Activated CD4-positive, alpha-beta T cell treated with anti-CD3 and anti-CD28 coated beads for 4 hours (primary cell): ENCODE results near the gene CD58.
A peak's percentile ranks its signal among the peaks of the same experiment; 100 is the strongest.
"Not testable (repeated sequence)": the region's sequence is repeated elsewhere in the genome, so short reads cannot be mapped to it uniquely, and the experiment has no call there.

Experiments
- DNase-seq, 2 donors: peaks; one replicate each; pipeline ENCODE4 v3.0.0-alpha.2; 2020

CD58 gene

GRCh38 chr1:116570358-116571214 is at the start of gene CD58:
Gene CD58, minus strand, starts transcription at chr1:116571026. Its CDS starts 54 bp downstream, at chr1:116570972.
- peak; percentile 78 to 81 for DNase-seq

DNA sequence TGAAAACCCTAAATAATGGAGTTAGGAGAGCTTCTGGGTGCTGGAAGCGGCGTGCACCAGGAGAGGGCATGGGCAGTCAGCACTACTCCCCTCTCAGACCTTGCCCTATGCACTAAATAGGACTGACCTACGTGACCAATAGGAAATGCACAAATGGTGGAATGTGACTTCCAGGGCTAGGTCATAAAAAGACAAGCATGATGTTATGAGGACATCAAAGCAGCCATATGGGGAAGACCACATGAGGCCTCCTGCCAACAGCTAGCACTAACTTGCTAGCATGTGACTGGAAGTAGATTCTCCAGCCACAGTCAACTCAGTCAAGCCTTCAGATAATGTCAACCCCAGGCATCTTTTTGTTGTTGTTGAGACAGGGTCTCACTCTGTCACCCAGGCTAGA is 49.6 kb upstream of the CD58 start:
- DNase-seq, result not testable (repeated sequence)

GRCh38 chr1:116619106-116619505 is 48.3 kb upstream of the CD58 start:
- not testable (repeated sequence) for DNase-seq

- not testable (repeated sequence) for DNase-seq
These were observed 47.0 kb upstream of the CD58 start for GRCh38 chr1:116617808-116618207.

DNA sequence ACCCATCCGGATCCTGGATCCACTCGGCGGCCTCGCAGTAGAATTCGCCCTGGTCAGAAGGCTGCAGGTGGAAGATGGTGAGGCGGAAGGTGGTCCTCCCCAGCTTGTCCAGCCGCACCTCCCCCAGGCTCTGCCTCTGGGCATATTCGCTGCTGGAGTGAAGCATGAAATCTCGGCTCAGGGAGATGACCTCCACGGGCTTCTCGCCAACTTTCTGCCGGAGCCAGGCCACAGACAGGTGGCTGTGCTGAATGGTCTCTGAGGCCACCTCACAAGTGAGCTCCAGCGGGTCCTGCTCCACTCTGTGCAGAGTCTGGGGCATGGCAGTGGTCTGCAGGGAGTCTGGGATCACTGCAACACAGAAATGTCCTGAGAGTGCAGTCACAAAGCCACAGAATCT is 43.0 kb upstream of the CD58 start:
- not testable (repeated sequence) for DNase-seq

DNA sequence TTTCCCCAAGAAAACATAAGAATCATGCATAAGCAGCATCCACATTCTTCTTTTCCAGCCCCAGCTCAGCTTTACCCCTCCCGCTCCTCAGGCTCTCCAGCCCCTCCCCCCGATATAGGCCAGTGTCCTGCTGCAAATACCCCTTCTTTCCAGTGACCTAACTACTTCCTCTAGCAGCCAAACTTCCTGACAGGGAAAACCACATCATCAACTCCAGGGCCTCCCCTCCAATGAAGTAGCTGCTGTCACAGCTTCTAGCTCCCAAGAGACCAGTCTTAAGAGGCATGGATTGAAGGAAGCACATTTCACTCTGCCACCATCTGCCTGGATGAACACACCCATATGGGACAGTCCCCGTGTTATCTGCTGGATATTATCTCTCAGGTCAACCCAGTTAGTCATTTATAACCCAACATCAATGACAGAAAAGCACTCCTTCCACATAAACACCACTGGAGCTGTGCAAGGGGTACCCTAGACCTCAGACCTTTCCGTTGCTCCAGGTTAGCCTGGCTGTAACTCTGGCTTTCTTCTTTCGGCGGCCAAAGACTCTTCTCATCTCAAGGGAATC is 39.1 kb upstream of the CD58 start:
- DNase-seq, result not testable (repeated sequence)

DNA sequence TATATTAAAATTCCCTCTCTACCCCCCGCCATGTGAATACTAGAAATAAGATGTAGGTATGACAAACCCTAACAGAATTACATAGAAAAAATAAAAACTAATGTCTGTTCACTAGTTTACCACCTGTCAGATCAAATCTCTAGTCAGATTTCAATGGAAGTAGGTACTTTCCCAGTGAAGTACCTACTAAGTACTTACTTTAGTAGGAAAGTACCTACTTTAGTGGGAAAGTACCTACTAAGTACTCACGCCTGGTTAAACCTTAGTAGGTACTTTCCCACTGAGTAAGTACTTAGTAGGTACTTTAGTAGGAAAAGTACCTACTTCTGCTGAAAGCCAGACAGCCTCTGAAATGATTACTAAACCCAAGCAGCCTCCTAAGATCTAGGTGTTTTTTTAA is 38.0 kb upstream of the CD58 start:
- not testable (repeated sequence) for DNase-seq

GRCh38 chr1:116608151-116608550 is 37.3 kb upstream of the CD58 start:
- not testable (repeated sequence) for DNase-seq

- not testable (repeated sequence) for DNase-seq
These were observed 36.6 kb upstream of the CD58 start for GRCh38 chr1:116607463-116607862.

DNA sequence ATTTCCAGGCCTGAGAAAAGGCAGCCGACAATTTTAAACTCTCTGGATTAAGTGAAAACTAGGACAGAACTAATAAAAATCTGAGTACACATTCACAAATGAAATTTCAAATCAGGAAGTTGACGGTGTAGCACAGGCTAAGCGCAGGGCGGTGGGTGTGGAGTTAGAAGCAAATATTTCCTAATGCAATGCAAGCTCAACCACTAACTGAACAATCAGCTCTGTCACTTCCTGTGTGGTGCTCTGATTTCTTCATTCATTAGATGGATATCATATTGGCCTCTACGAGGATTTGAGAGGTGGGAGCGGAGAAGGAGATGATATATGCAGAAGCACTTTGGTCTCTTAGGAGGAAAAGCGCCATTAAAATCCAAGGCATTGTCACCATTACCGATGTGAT is 35.2 kb upstream of the CD58 start:
- DNase-seq, result not testable (repeated sequence)

GRCh38 chr1:116605315-116605714 is 34.5 kb upstream of the CD58 start:
- DNase-seq, result no peak

GRCh38 chr1:116604408-116604807 is 33.6 kb upstream of the CD58 start:
- not testable (repeated sequence) for DNase-seq

DNA sequence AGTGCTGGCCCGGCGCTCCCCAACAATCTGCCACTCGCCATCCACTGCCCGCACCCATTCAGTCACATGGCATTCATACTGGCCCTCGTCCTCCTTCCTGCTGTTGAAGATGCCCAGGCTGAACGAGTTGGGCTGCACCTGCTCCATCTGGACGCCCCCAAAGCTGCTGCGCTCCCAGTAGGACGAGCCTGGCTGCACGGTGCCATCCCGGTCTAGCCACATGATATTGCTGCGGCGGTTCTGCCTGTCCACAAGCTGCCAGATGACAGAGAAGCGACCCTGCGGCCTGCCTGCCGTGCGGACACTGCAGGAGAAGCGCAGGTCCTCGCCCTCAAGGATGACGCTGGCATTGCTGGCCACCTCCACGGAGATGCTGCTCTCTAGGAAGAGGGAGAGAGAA is 32.8 kb upstream of the CD58 start:
- not testable (repeated sequence) for DNase-seq

GRCh38 chr1:116599369-116599768 is 28.5 kb upstream of the CD58 start:
- DNase-seq, result not testable (repeated sequence)

DNA sequence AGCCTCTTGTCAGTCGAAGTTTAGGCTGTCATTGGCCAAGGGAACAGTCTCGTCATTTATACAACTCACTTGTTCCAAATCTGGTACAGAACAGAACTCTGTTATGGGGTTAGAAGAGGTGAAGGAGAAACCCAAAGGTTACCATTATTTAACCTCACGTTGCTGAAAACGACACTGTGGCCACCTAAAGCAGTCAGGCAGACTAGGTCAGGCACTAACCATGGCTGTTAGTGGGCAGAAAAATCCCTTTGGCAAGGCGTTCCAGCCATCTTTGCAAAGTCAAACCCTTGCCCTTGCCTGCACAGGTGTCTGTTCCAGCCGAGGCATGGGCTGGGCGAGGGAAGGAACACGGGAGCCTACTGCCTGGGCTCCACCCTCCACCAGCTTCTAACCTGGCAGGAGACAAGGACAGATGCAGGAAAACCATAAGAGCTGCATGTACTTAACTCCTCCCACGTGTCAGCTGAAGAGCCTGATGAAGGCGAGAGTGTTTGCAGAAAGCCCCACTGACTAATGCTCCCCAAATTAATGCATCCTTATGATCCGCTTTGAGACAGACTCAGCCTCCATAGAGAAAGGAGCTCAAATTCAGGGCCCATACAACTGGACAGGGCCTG is 27.7 kb upstream of the CD58 start:
- not testable (repeated sequence) for DNase-seq

DNA sequence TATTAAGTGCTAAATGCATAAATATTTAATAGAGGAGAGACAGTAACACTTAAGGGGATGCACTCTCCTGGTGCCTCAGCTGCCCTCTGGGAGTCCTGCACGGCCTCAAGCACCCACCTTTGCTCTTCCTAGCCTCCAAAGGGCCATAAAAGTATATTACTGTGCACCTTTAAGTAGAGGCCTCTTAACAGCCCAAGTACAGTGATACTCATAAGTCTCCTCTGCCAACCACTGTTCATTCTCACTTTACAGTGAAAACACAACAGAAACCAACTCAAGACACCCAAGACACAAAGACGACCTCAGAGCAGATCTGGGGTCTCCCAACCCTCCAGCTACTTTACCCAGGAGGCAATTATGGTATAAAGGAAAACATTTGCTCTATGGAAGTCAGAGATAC is 26.6 kb upstream of the CD58 start:
- DNase-seq, result not testable (repeated sequence)

DNA sequence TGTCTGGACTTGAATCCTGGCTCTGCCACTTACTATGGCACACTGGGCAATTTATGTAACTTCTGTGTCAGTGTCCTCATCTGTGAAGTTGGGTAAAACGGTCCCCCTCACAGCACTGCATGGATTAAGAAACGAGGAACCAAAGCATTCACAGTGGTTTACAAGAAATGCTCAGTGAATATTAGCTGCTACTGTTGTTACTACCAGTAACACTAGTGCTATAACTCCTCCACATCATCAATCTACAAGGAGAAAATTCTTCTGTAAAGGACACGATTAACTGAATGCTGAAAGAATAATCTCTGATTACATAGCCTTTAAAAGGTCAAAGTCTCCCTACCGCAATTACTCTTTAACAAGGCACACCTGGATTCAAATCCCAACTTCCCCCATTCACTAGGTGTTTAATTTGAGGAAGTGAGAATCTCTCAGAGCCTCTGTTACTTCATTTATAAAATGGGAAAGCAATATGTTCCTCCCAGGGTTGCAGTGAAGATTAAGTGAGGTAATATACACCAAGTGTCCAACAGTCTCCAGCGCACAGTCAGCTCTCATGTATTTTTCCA is 26.0 kb upstream of the CD58 start:
- not testable (repeated sequence) for DNase-seq

DNA sequence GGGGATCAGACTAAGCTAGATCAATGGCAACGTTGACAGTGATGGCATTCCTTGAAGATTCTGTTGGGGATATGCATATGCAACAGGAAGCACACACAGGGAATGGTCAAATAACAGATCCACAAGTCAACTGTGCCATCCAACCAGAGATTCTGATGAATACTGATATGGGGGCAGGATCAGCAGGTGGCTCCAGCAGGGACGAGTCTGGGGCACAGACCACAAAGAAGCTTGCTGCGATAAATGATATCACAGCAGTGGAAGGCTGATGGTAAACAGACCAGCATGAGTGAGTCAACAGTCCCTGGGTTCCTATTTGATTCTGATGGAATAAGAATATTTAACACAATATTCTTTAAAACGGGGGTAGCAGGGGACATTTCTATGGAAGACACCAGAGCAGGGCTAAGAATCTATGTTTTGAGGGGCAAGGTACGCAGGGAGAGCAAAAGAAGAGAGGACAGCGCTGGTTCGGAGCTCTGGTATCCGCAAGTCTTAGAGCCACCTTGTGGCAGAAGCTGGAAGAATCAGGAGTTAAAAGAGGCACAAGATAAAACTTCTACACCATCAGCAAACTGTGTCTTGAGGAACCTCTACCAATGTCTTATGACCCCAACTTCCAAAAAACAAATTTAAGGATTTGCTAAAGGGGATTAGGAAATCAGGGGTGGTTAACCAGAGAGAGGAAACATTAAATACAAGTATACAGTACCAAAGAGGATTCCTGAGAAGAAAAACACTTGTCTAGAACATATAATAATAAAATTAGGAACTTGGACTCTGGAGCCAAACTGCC is 25.3 kb upstream of the CD58 start:
- DNase-seq, result peak; percentile 40 to 49

GRCh38 chr1:116595065-116595840 is 24.4 kb upstream of the CD58 start:
- not testable (repeated sequence) for DNase-seq

- not testable (repeated sequence) for DNase-seq
These were observed 23.2 kb upstream of the CD58 start for GRCh38 chr1:116593977-116594376.

DNA sequence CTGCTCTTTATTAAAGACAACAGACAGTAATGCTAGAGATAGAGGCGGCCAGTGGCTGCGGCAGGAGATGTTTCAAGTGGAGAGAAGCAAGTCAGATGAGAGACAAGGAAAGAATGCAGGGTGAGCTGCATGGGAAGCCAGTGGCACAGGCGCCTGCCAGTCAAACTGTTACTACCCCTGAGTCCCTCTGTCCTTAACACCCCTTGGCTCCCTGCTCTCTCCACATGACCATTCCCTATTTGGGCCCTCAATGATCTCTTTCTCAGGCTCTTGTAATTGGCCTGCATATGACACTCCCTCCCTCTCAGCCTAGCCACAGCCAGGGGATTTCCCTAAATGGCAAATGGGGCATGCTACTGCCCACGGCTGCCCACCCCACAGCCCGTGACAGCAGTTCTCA is 22.6 kb upstream of the CD58 start:
- DNase-seq, result not testable (repeated sequence)
